Measurements from ENCODE around the gene ESR1.

The ESR1 gene

GRCh38 chr6:152147269-152147668 lies 339.8 kb downstream of the ESR1 start:
- no peak for DNase-seq

GRCh38 chr6:152148412-152148811 lies 340.9 kb downstream of the ESR1 start:
- DNase-seq, result no peak

GRCh38 chr6:152150196-152150595 lies 342.7 kb downstream of the ESR1 start:
- DNase-seq, result no peak

GRCh38 chr6:152151920-152152319 lies 344.4 kb downstream of the ESR1 start:
- DNase-seq, result no peak

- no peak for DNase-seq
These were observed 347.3 kb downstream of the ESR1 start for GRCh38 chr6:152154559-152155356.

GRCh38 chr6:152155792-152156191 lies 348.3 kb downstream of the ESR1 start:
- DNase-seq, result no peak

GRCh38 chr6:152160346-152160745 lies 352.9 kb downstream of the ESR1 start:
- no peak for DNase-seq

GRCh38 chr6:152161501-152161900 lies 354.0 kb downstream of the ESR1 start:
- no peak for DNase-seq

GRCh38 chr6:152164957-152165356 lies 357.5 kb downstream of the ESR1 start:
- DNase-seq, result no peak

GRCh38 chr6:152166497-152166896 lies 359.0 kb downstream of the ESR1 start:
- no peak for DNase-seq

GRCh38 chr6:152166897-152167296 lies 359.4 kb downstream of the ESR1 start:
- DNase-seq, result no peak

- no peak for DNase-seq
These were observed 360.4 kb downstream of the ESR1 start for GRCh38 chr6:152167641-152168603.

- no peak for DNase-seq
These were observed 362.8 kb downstream of the ESR1 start for GRCh38 chr6:152170313-152170701.

- no peak for DNase-seq
These were observed 363.5 kb downstream of the ESR1 start for GRCh38 chr6:152170702-152171667.

GRCh38 chr6:152173321-152173720 lies 365.8 kb downstream of the ESR1 start:
- DNase-seq, result no peak

GRCh38 chr6:152173957-152174356 lies 366.5 kb downstream of the ESR1 start:
- no peak for DNase-seq

- DNase-seq, result no peak
These were observed 368.8 kb downstream of the ESR1 start for GRCh38 chr6:152176268-152176667.

Measured in CD4-positive, alpha-beta T cell treated with Interferon gamma for 1 hour (primary cell).